Duodenal mucosa (tissue), 2 donors: ENCODE results near the gene NUDT3.
"Not testable (repeated sequence)": the region's sequence is repeated elsewhere in the genome, so short reads cannot be mapped to it uniquely, and the experiment has no call there.

Experiments used
- H3K27ac ChIP-seq: one replicate; pipeline ENCODE4 v1.7.0; 2013; ENCODE audit warnings: low read depth, low read length
- H3K27me3 ChIP-seq, 2 donors: one replicate each; pipeline ENCODE4 v1.7.0; 2013; ENCODE audit warnings: low read length in 2 of 2, control low read depth in 1 of 2; ENCODE audit not compliant: insufficient read depth in 2 of 2, control insufficient read depth in 1 of 2
- H3K36me3 ChIP-seq, 2 donors: one replicate each; pipeline ENCODE4 v1.7.0; 2013; ENCODE audit warnings: low read length in 2 of 2, control low read depth in 1 of 2; ENCODE audit not compliant: insufficient read depth in 2 of 2, control insufficient read depth in 1 of 2
- H3K4me1 ChIP-seq, 2 donors: one replicate each; pipeline ENCODE4 v1.7.0; 2013; ENCODE audit warnings: low read length in 2 of 2, control low read depth in 1 of 2; ENCODE audit not compliant: insufficient read depth in 2 of 2, control insufficient read depth in 1 of 2
- H3K4me3 ChIP-seq, 2 donors: one replicate each; pipeline ENCODE4 v1.7.0; 2013; ENCODE audit warnings: low read length in 2 of 2, low read depth in 1 of 2
- H3K9ac ChIP-seq, 2 donors: one replicate each; pipeline ENCODE4 v1.7.0; 2013; ENCODE audit warnings: low read length in 2 of 2, low read depth in 1 of 2
- H3K9me3 ChIP-seq, 2 donors: one replicate each; pipeline ENCODE4 v1.7.0; 2013; ENCODE audit warnings: low read length in 2 of 2, control low read depth in 1 of 2; ENCODE audit not compliant: control insufficient read depth in 1 of 2

The NUDT3 gene

GRCh38 chr6:34424200-34425131 is 32.0 kb upstream of the NUDT3 start:
- Histone ChIP-seq H3K9ac (peak overlapping the region; percentile 96 to 98), H3K4me3 (peak overlapping the region; percentile 89 to 98), H3K27ac (no peak overlapping the region), H3K9me3 (no peaks in the 10 kb centered on the region), H3K27me3 (no peaks in the 10 kb centered on the region), H3K36me3 (peaks cover 23 to 50% of the 10 kb centered on the region in 2 donors), H3K4me1 (peaks cover 10 to 15% of the 10 kb centered on the region in 2 donors)

- no peaks in the 10 kb centered on the region for H3K27me3 ChIP-seq
- no peak overlapping the region for H3K9ac ChIP-seq
- H3K27ac ChIP-seq, result no peak overlapping the region
- peaks cover 10 to 15% of the 10 kb centered on the region in 2 donors for H3K4me1 ChIP-seq
- no peaks in the 10 kb centered on the region for H3K9me3 ChIP-seq
- peaks cover 28 to 59% of the 10 kb centered on the region in 2 donors for H3K36me3 ChIP-seq
- H3K4me3 ChIP-seq, result no peak overlapping the region
These were observed 30.8 kb upstream of the NUDT3 start for GRCh38 chr6:34423254-34423653.

- peaks cover 8 to 10% of the 10 kb centered on the region in 2 donors for H3K4me1 ChIP-seq
- H3K27me3 ChIP-seq, result no peaks in the 10 kb centered on the region
- H3K9ac ChIP-seq, result no peak overlapping the region
- peaks cover 35 to 68% of the 10 kb centered on the region in 2 donors for H3K36me3 ChIP-seq
- H3K9me3 ChIP-seq, result no peaks in the 10 kb centered on the region
- H3K27ac ChIP-seq, result no peak overlapping the region
- H3K4me3 ChIP-seq, result no peak overlapping the region
These were observed 25.9 kb upstream of the NUDT3 start for GRCh38 chr6:34418367-34418766.

- Histone ChIP-seq H3K9me3 (no peaks in the 10 kb centered on the region), H3K9ac (no peak overlapping the region), H3K27me3 (no peaks in the 10 kb centered on the region), H3K4me1 (peaks cover 8 to 10% of the 10 kb centered on the region in 2 donors), H3K36me3 (peaks cover 30 to 55% of the 10 kb centered on the region in 2 donors), H3K4me3 (no peak overlapping the region), H3K27ac (no peak overlapping the region)
These were observed 24.5 kb upstream of the NUDT3 start for GRCh38 chr6:34416877-34417371.

- Histone ChIP-seq H3K9me3 (no peaks in the 10 kb centered on the region), H3K27me3 (no peaks in the 10 kb centered on the region), H3K36me3 (peaks cover 24 to 40% of the 10 kb centered on the region in 2 donors), H3K4me3 (peak overlapping the region in 1 of 2 donors; percentile 40), H3K4me1 (peaks cover 8 to 10% of the 10 kb centered on the region in 2 donors), H3K9ac (peak overlapping the region in 1 of 2 donors; percentile 69), H3K27ac (peak overlapping the region; percentile 13)
These were observed 22.8 kb upstream of the NUDT3 start for GRCh38 chr6:34414999-34415858.

- H3K9me3 ChIP-seq, result no peaks in the 10 kb centered on the region
- no peak overlapping the region for H3K4me3 ChIP-seq
- H3K36me3 ChIP-seq, result peaks cover 11 to 18% of the 10 kb centered on the region in 2 donors
- H3K9ac ChIP-seq, result no peak overlapping the region
- H3K27me3 ChIP-seq, result no peaks in the 10 kb centered on the region
- H3K27ac ChIP-seq, result no peak overlapping the region
- H3K4me1 ChIP-seq, result peaks cover 8 to 10% of the 10 kb centered on the region in 2 donors
These were observed 20.3 kb upstream of the NUDT3 start for GRCh38 chr6:34412643-34413214.

- Histone ChIP-seq H3K4me1 (peaks cover 8 to 10% of the 10 kb centered on the region in 2 donors), H3K9me3 (no peaks in the 10 kb centered on the region), H3K27me3 (no peaks in the 10 kb centered on the region), H3K36me3 (peaks cover 5 to 11% of the 10 kb centered on the region in 2 donors), H3K9ac (no peak overlapping the region), H3K4me3 (no peak overlapping the region), H3K27ac (no peak overlapping the region)
These were observed 19.5 kb upstream of the NUDT3 start for GRCh38 chr6:34412016-34412415.

GRCh38 chr6:34407915-34408314 is 15.4 kb upstream of the NUDT3 start:
- H3K9me3 ChIP-seq, H3K36me3 ChIP-seq, H3K9ac ChIP-seq, H3K27me3 ChIP-seq, H3K4me1 ChIP-seq, H3K27ac ChIP-seq, H3K4me3 ChIP-seq: not testable (repeated sequence)

- no peaks in the 10 kb centered on the region for H3K27me3 ChIP-seq
- peaks cover 4 to 9% of the 10 kb centered on the region in 2 donors for H3K4me1 ChIP-seq
- H3K9ac ChIP-seq, result no peak overlapping the region
- no peak overlapping the region for H3K4me3 ChIP-seq
- no peak overlapping the region for H3K27ac ChIP-seq
- H3K9me3 ChIP-seq, result peaks cover 0 to 3% of the 10 kb centered on the region in 2 donors
- H3K36me3 ChIP-seq, result no peaks in the 10 kb centered on the region
These were observed 4.0 kb upstream of the NUDT3 start for GRCh38 chr6:34396518-34396917.
